Stimulated activated CD4-positive, alpha-beta T cell treated with anti-CD3 and anti-CD28 coated beads, TNF-alpha, amount 100 ng/mL, for 4 hours (primary cell): ENCODE data around the gene METTL21C.

ENCODE experiments used
- DNase-seq, 3 experiments: peaks; one replicate each; pipeline ENCODE4 v3.0.0-alpha.2; 2020; ENCODE audit warnings: low read depth in 3 of 3

METTL21C gene

GRCh38 chr13:102694937-102695336, at the start of gene METTL21C:
METTL21C (minus strand) TSS chr13:102695044; CDS start chr13:102694498, 546 bp downstream.
- DNase-seq = no peak

- DNase-seq = no peak
These were observed 47.7 kb upstream of the METTL21C start for GRCh38 chr13:102742506-102742905.

- DNase-seq = no peak
These were observed 47.3 kb upstream of the METTL21C start for GRCh38 chr13:102742101-102742500.

GRCh38 chr13:102729560-102730270, 34.9 kb upstream of the METTL21C start:
- DNase-seq = no peak

- DNase-seq = no peak
These were observed 31.6 kb upstream of the METTL21C start for GRCh38 chr13:102726430-102726829.

- DNase-seq = no peak
These were observed 30.1 kb upstream of the METTL21C start for GRCh38 chr13:102724923-102725322.

- DNase-seq = no peak
These were observed 27.0 kb upstream of the METTL21C start for GRCh38 chr13:102721800-102722231.

GRCh38 chr13:102718746-102719145, 23.9 kb upstream of the METTL21C start:
- DNase-seq = no peak

- DNase-seq = no peak
These were observed 20.6 kb upstream of the METTL21C start for GRCh38 chr13:102715447-102715846.

- DNase-seq = no peak
These were observed 15.4 kb upstream of the METTL21C start for GRCh38 chr13:102710261-102710679.

GRCh38 chr13:102709536-102709935, 14.7 kb upstream of the METTL21C start:
- DNase-seq = no peak

- no peak for DNase-seq
These were observed 14.1 kb upstream of the METTL21C start for GRCh38 chr13:102708991-102709390.

GRCh38 chr13:102708211-102708610, 13.4 kb upstream of the METTL21C start:
- DNase-seq = no peak

- no peak for DNase-seq
These were observed 12.6 kb upstream of the METTL21C start for GRCh38 chr13:102707467-102707866.

- no peak for DNase-seq
These were observed 9.6 kb upstream of the METTL21C start for GRCh38 chr13:102704238-102705058.

- DNase-seq = no peak
These were observed 8.8 kb upstream of the METTL21C start for GRCh38 chr13:102703726-102704035.

- DNase-seq = no peak
These were observed 8.3 kb upstream of the METTL21C start for GRCh38 chr13:102702965-102703725.

GRCh38 chr13:102701331-102701730, 6.5 kb upstream of the METTL21C start:
- DNase-seq = no peak

GRCh38 chr13:102700088-102701031, 5.5 kb upstream of the METTL21C start:
- DNase-seq = no peak

- DNase-seq = no peak
These were observed 4.7 kb upstream of the METTL21C start for GRCh38 chr13:102699504-102699903.

GRCh38 chr13:102698649-102698980, 3.8 kb upstream of the METTL21C start:
- DNase-seq = no peak
